Endothelial cell (in vitro differentiated cells): ENCODE results near the gene HSD11B2. TPM values are rescaled to one million over a fixed set of nuclear protein-coding genes. Genes with fewer than 3 reads are reported as not detected.

Experiments
- DNase-seq: peaks from one replicate; pipeline ENCODE4 v3.0.0; 2021; ENCODE audit warnings: low spot score
- H3K27ac Mint-ChIP-seq: one replicate; pipeline ENCODE4 v1.8.0; 2021; ENCODE audit warnings: mixed read lengths, inconsistent platforms; ENCODE audit not compliant: unreplicated experiment
- H3K27me3 Mint-ChIP-seq: one replicate; pipeline ENCODE4 v1.8.0; 2021; ENCODE audit warnings: mild to moderate bottlenecking, moderate library complexity, mixed read lengths, inconsistent platforms; ENCODE audit not compliant: unreplicated experiment
- H3K36me3 Mint-ChIP-seq: one replicate; pipeline ENCODE4 v1.8.0; 2021; ENCODE audit warnings: mild to moderate bottlenecking, low read depth, mixed read lengths, inconsistent platforms; ENCODE audit not compliant: unreplicated experiment
- H3K4me1 Mint-ChIP-seq: one replicate; pipeline ENCODE4 v1.8.0; 2021; ENCODE audit warnings: mild to moderate bottlenecking, mixed read lengths, inconsistent platforms; ENCODE audit not compliant: unreplicated experiment
- H3K4me3 Mint-ChIP-seq: one replicate; pipeline ENCODE4 v1.8.0; 2021; ENCODE audit warnings: mild to moderate bottlenecking, mixed read lengths, inconsistent platforms; ENCODE audit not compliant: unreplicated experiment
- H3K9me3 Mint-ChIP-seq: one replicate; pipeline ENCODE4 v1.8.0; 2021; ENCODE audit warnings: mixed read lengths, inconsistent platforms; ENCODE audit not compliant: unreplicated experiment
- CTCF ChIP-seq: fragments of 200-600 bp; sonication (generic); IDR thresholded peaks from one replicate; pipeline ENCODE4 v1.5.0; 2021; ENCODE audit warnings: antibody characterized with exemption; ENCODE audit not compliant: unreplicated experiment
- total RNA-seq: library from RNA; stranded (reverse); fragmentation: NEBNext Ultra II Directional; extraction: Animal tissue kit (Norgen Biotek cat#: 25700); gene quantifications from one replicate; pipeline ENCODE4 v1.2.1, GENCODE V29; 2021; ENCODE audit not compliant: unreplicated experiment

HSD11B2 gene
- total RNA-seq, 1 donor from 2014 or later: 3.3 TPM

GRCh38 chr16:67464565-67464964 is 33.6 kb downstream of the HSD11B2 start:
- no peak for TF ChIP-seq CTCF
- peaks cover 37% of the 10 kb centered on the region for H3K4me1 Mint-ChIP-seq
- no peak overlapping the region for H3K4me3 Mint-ChIP-seq
- peaks cover 5% of the 10 kb centered on the region for H3K27me3 Mint-ChIP-seq
- no peak overlapping the region for H3K27ac Mint-ChIP-seq
- DNase-seq: no peak
- no peaks in the 10 kb centered on the region for H3K9me3 Mint-ChIP-seq
- H3K36me3 Mint-ChIP-seq: peaks cover 4% of the 10 kb centered on the region

GRCh38 chr16:67466581-67466980 is 35.7 kb downstream of the HSD11B2 start:
- Mint-ChIP-seq H3K27ac (peak overlapping the region; percentile 90), H3K4me3 (peak overlapping the region; percentile 67), H3K4me1 (peaks cover 33% of the 10 kb centered on the region), H3K36me3 (peaks cover 1% of the 10 kb centered on the region), H3K27me3 (peaks cover 3% of the 10 kb centered on the region), H3K9me3 (no peaks in the 10 kb centered on the region)
- no peak for TF ChIP-seq CTCF
- no peak for DNase-seq

GRCh38 chr16:67468731-67469130 is 37.8 kb downstream of the HSD11B2 start:
- no peak for DNase-seq
- H3K4me3 Mint-ChIP-seq: no peak overlapping the region
- H3K9me3 Mint-ChIP-seq: no peaks in the 10 kb centered on the region
- H3K4me1 Mint-ChIP-seq: peaks cover 33% of the 10 kb centered on the region
- no peak overlapping the region for H3K27ac Mint-ChIP-seq
- peaks cover 4% of the 10 kb centered on the region for H3K36me3 Mint-ChIP-seq
- no peak for TF ChIP-seq CTCF
- H3K27me3 Mint-ChIP-seq: peaks cover 7% of the 10 kb centered on the region

GRCh38 chr16:67470359-67470758 is 39.4 kb downstream of the HSD11B2 start:
- TF ChIP-seq CTCF: no peak
- no peak overlapping the region for H3K4me3 Mint-ChIP-seq
- H3K4me1 Mint-ChIP-seq: peaks cover 31% of the 10 kb centered on the region
- H3K27me3 Mint-ChIP-seq: peaks cover 7% of the 10 kb centered on the region
- H3K36me3 Mint-ChIP-seq: peaks cover 12% of the 10 kb centered on the region
- H3K27ac Mint-ChIP-seq: no peak overlapping the region
- DNase-seq: no peak
- H3K9me3 Mint-ChIP-seq: no peaks in the 10 kb centered on the region

GRCh38 chr16:67471758-67472384 is 41.0 kb downstream of the HSD11B2 start:
- H3K27ac Mint-ChIP-seq: peak overlapping the region; percentile 2
- DNase-seq: no peak
- peaks cover 18% of the 10 kb centered on the region for H3K4me1 Mint-ChIP-seq
- TF ChIP-seq CTCF: no peak
- H3K9me3 Mint-ChIP-seq: no peaks in the 10 kb centered on the region
- no peak overlapping the region for H3K4me3 Mint-ChIP-seq
- H3K27me3 Mint-ChIP-seq: peaks cover 5% of the 10 kb centered on the region
- H3K36me3 Mint-ChIP-seq: peaks cover 12% of the 10 kb centered on the region
